MM.1S (cell line): ENCODE results near the gene AGTR1.

Source experiments
- EZH2 ChIP-seq: fragments of 300-600 bp; sonication (generic); optimal IDR thresholded peaks from 2 replicates; pipeline ENCODE3; 2017; ENCODE audit warnings: low read depth, mild to moderate bottlenecking, antibody characterized with exemption, low read length, mixed read lengths
- EZH2phosphoT487 ChIP-seq: fragments of 300-600 bp; sonication (generic); IDR thresholded peaks from 2 replicates; pipeline ENCODE4 v1.6.1; 2018; ENCODE audit warnings: antibody characterized with exemption, low read length
- TF ChIP-seq, protein P1 (sequence below): fragments of 300-600 bp; sonication (generic); IDR thresholded peaks from 2 replicates; pipeline ENCODE4 v1.5.1; 2016; ENCODE audit warnings: antibody characterized with exemption, low read length, mixed read lengths

DNA sequence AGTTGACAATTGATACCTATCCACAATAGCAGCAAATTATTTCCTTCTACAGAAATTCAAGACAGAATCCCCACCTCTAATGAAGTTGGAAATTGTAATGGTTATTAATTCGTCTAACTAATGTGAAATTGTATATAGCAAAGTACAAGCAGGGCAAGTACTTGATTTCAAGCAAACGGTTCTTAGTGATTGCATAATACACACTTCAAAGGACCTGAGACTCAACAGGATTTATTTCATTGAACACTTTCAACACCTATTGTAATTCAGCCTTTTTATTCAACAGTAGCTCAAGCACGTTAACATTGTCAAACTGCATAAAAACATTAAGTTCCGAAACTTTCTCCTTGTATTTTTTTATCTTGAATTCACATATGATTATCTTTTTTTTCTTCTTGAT is 40.2 kb upstream of the AGTR1 start:
- TF ChIP-seq, protein P1, sequence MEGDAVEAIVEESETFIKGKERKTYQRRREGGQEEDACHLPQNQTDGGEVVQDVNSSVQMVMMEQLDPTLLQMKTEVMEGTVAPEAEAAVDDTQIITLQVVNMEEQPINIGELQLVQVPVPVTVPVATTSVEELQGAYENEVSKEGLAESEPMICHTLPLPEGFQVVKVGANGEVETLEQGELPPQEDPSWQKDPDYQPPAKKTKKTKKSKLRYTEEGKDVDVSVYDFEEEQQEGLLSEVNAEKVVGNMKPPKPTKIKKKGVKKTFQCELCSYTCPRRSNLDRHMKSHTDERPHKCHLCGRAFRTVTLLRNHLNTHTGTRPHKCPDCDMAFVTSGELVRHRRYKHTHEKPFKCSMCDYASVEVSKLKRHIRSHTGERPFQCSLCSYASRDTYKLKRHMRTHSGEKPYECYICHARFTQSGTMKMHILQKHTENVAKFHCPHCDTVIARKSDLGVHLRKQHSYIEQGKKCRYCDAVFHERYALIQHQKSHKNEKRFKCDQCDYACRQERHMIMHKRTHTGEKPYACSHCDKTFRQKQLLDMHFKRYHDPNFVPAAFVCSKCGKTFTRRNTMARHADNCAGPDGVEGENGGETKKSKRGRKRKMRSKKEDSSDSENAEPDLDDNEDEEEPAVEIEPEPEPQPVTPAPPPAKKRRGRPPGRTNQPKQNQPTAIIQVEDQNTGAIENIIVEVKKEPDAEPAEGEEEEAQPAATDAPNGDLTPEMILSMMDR, result no peak
- TF ChIP-seq EZH2, result no peak
- TF ChIP-seq EZH2phosphoT487, result no peak
